OCI-LY7 (cell line): Measurements from ENCODE around the gene CNOT6.

Experiments
- EZH2phosphoT487 ChIP-seq: fragments of 200-600 bp; sonication (generic); IDR thresholded peaks from 2 replicates; pipeline ENCODE4 v1.6.1; 2018; ENCODE audit warnings: low read depth, borderline replicate concordance, mild to moderate bottlenecking, mixed run types, antibody characterized with exemption, low read length, moderate library complexity, mixed read lengths
- TF ChIP-seq, protein P1 (sequence below): fragments of 200-600 bp; sonication (generic); conservative IDR thresholded peaks from 2 replicates; pipeline ENCODE4 v1.5.1; 2014; ENCODE audit warnings: mild to moderate bottlenecking, antibody characterized with exemption, low read length, moderate library complexity, mixed read lengths

DNA sequence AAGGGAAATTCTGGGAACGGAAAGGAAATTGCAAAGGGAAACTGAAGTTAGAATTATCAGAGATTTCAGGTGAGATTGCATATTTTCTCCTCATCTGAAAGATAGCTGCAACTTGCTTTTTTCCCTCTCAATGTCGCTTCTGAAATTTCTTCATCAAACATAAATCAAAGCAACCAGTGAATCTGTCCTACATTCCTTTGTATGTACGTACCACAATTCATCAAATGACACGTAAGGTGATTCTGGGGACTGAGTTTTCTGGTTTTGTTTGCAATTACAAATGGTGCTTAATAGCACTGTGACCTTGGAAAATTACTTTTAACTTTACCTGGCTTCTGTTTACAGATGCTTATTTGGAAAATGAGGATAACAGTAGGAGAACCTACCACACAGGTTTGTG is 21.9 kb upstream of the CNOT6 start:
- TF ChIP-seq, protein P1, sequence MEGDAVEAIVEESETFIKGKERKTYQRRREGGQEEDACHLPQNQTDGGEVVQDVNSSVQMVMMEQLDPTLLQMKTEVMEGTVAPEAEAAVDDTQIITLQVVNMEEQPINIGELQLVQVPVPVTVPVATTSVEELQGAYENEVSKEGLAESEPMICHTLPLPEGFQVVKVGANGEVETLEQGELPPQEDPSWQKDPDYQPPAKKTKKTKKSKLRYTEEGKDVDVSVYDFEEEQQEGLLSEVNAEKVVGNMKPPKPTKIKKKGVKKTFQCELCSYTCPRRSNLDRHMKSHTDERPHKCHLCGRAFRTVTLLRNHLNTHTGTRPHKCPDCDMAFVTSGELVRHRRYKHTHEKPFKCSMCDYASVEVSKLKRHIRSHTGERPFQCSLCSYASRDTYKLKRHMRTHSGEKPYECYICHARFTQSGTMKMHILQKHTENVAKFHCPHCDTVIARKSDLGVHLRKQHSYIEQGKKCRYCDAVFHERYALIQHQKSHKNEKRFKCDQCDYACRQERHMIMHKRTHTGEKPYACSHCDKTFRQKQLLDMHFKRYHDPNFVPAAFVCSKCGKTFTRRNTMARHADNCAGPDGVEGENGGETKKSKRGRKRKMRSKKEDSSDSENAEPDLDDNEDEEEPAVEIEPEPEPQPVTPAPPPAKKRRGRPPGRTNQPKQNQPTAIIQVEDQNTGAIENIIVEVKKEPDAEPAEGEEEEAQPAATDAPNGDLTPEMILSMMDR = no peak
- no peak for TF ChIP-seq EZH2phosphoT487
